ENCODE data around the gene SAP30. TPM values are rescaled to one million over a fixed set of nuclear protein-coding genes. Genes with fewer than 3 reads are reported as not detected.

Gene SAP30
- polyA plus RNA-seq (ENCODE audit: insufficient read length): 7.8 TPM

GRCh38 chr4:173370477-173371291 lies at the start of gene SAP30:
TSS of gene SAP30 (plus strand) at chr4:173370954. CDS start at chr4:173371183, 229 bp downstream.
- peak; percentile 94 for DNase-seq (ENCODE audit: low read depth)

GRCh38 chr4:173325007-173325736 lies 45.6 kb upstream of the SAP30 start:
- no peak for DNase-seq (ENCODE audit: low read depth)

- no peak for DNase-seq (ENCODE audit: low read depth)
Measured at GRCh38 chr4:173328236-173328901, 42.4 kb upstream of the SAP30 start.

- no peak for DNase-seq (ENCODE audit: low read depth)
Measured at GRCh38 chr4:173330590-173330989, 40.2 kb upstream of the SAP30 start.

GRCh38 chr4:173332021-173332487 lies 38.7 kb upstream of the SAP30 start:
- DNase-seq (ENCODE audit: low read depth): no peak

- DNase-seq (ENCODE audit: low read depth): no peak
Measured at GRCh38 chr4:173332963-173333657, 37.6 kb upstream of the SAP30 start.

- DNase-seq (ENCODE audit: low read depth): no peak
Measured at GRCh38 chr4:173333658-173334084, 37.1 kb upstream of the SAP30 start.

- DNase-seq (ENCODE audit: low read depth): peak; percentile 99
Measured at GRCh38 chr4:173334085-173334890, 36.5 kb upstream of the SAP30 start, which contains the start of gene HMGB2. TSS of gene HMGB2 (minus strand) at chr4:173334358. CDS start at chr4:173333649, 709 bp downstream.

GRCh38 chr4:173334891-173335752 lies 35.6 kb upstream of the SAP30 start:
- no peak for DNase-seq (ENCODE audit: low read depth)

- no peak for DNase-seq (ENCODE audit: low read depth)
Measured at GRCh38 chr4:173337463-173337862, 33.3 kb upstream of the SAP30 start.

- no peak for DNase-seq (ENCODE audit: low read depth)
Measured at GRCh38 chr4:173343832-173344397, 26.8 kb upstream of the SAP30 start.

GRCh38 chr4:173345648-173346047 lies 25.1 kb upstream of the SAP30 start:
- no peak for DNase-seq (ENCODE audit: low read depth)

GRCh38 chr4:173346074-173346473 lies 24.7 kb upstream of the SAP30 start:
- no peak for DNase-seq (ENCODE audit: low read depth)

- DNase-seq (ENCODE audit: low read depth): no peak
Measured at GRCh38 chr4:173347467-173347866, 23.3 kb upstream of the SAP30 start.

GRCh38 chr4:173357939-173358338 lies 12.8 kb upstream of the SAP30 start:
- DNase-seq (ENCODE audit: low read depth): no peak

GRCh38 chr4:173360587-173361221 lies 10.1 kb upstream of the SAP30 start:
- no peak for DNase-seq (ENCODE audit: low read depth)

GRCh38 chr4:173362666-173363065 lies 8.1 kb upstream of the SAP30 start:
- DNase-seq (ENCODE audit: low read depth): no peak

GRCh38 chr4:173365359-173365996 lies 5.3 kb upstream of the SAP30 start:
- no peak for DNase-seq (ENCODE audit: low read depth)
